Pulmonary artery endothelial cell (primary cell): ENCODE measurements around the gene PACRG. TPM values are rescaled to one million over a fixed set of nuclear protein-coding genes. Genes with fewer than 3 reads are reported as not detected.
A peak's percentile ranks its signal among the peaks of the same experiment; 100 is the strongest.

Experiments used
- DNase-seq: peaks from one replicate; pipeline ENCODE4 v3.0.0-alpha.2; 2011; ENCODE audit warnings: low read depth, low spot score
- total RNA-seq: library from RNA; depleted of rRNA; stranded (reverse); fragments of >200 nt; gene quantifications from 2 replicates; pipeline ENCODE4 v1.2.3, GENCODE V29; 2014

The PACRG gene
- total RNA-seq, 1 donor from 2014 or later: not detected

GRCh38 chr6:163284151-163284550 lies 556.4 kb downstream of the PACRG start:
- no peak for DNase-seq

- DNase-seq: no peak
Observed at GRCh38 chr6:163285691-163286090, 557.9 kb downstream of the PACRG start.

- DNase-seq: no peak
Observed at GRCh38 chr6:163287626-163288025, 559.9 kb downstream of the PACRG start.

GRCh38 chr6:163288066-163288465 lies 560.3 kb downstream of the PACRG start:
- DNase-seq: no peak

GRCh38 chr6:163288915-163289314 lies 561.1 kb downstream of the PACRG start:
- DNase-seq: no peak

GRCh38 chr6:163289447-163289846 lies 561.7 kb downstream of the PACRG start:
- DNase-seq: no peak

- DNase-seq: no peak
Observed at GRCh38 chr6:163290545-163291274, 562.9 kb downstream of the PACRG start.

- DNase-seq: peak; percentile 13
Observed at GRCh38 chr6:163291622-163292021, 563.8 kb downstream of the PACRG start.

- DNase-seq: no peak
Observed at GRCh38 chr6:163293286-163293685, 565.5 kb downstream of the PACRG start.

GRCh38 chr6:163294734-163295133 lies 567.0 kb downstream of the PACRG start:
- DNase-seq: no peak

- no peak for DNase-seq
Observed at GRCh38 chr6:163296835-163297519, 569.2 kb downstream of the PACRG start.

- no peak for DNase-seq
Observed at GRCh38 chr6:163298079-163298830, 570.5 kb downstream of the PACRG start.

- DNase-seq: no peak
Observed at GRCh38 chr6:163300838-163301237, 573.1 kb downstream of the PACRG start.

GRCh38 chr6:163301726-163302635 lies 574.2 kb downstream of the PACRG start:
- DNase-seq: no peak

GRCh38 chr6:163302747-163303146 lies 575.0 kb downstream of the PACRG start:
- no peak for DNase-seq

GRCh38 chr6:163306000-163306399 lies 578.2 kb downstream of the PACRG start:
- no peak for DNase-seq

- DNase-seq: no peak
Observed at GRCh38 chr6:163308629-163309440, 581.1 kb downstream of the PACRG start.

- no peak for DNase-seq
Observed at GRCh38 chr6:163309491-163310026, 581.8 kb downstream of the PACRG start.

- DNase-seq: no peak
Observed at GRCh38 chr6:163310096-163310972, 582.6 kb downstream of the PACRG start.
